Stimulated activated memory B cell treated with anti-CD40 and anti-IgM and Interleukin-4, amounts not matched to agents 10 μg/mL and 1 μg/mL and 100 μg/mL, for 72 hours (primary cell): Measurements from ENCODE around the gene ABCC12.
"Not testable (repeated sequence)": the region's sequence is repeated elsewhere in the genome, so short reads cannot be mapped to it uniquely, and the experiment has no call there.

Source experiments
- ATAC-seq: fragments of 150-1000 bp; cut with Tn5 transposase; 2 replicates; pipeline ENCODE4 v1.10.0; 2021
- H3K27ac Mint-ChIP-seq: one replicate; pipeline ENCODE4 v1.8.0; 2022; ENCODE audit warnings: mild to moderate bottlenecking, mixed read lengths
- H3K27me3 Mint-ChIP-seq: one replicate; pipeline ENCODE4 v1.8.0; 2022; ENCODE audit warnings: mixed read lengths
- H3K36me3 Mint-ChIP-seq: one replicate; pipeline ENCODE4 v1.8.0; 2022; ENCODE audit warnings: mixed read lengths
- H3K4me1 Mint-ChIP-seq: one replicate; pipeline ENCODE4 v1.8.0; 2022; ENCODE audit warnings: mixed read lengths
- H3K4me3 Mint-ChIP-seq: one replicate; pipeline ENCODE4 v1.8.0; 2022; ENCODE audit warnings: mild to moderate bottlenecking, moderate library complexity, mixed read lengths
- H3K9me3 Mint-ChIP-seq: one replicate; pipeline ENCODE4 v1.8.0; 2022; ENCODE audit warnings: mixed read lengths

The ABCC12 gene

DNA sequence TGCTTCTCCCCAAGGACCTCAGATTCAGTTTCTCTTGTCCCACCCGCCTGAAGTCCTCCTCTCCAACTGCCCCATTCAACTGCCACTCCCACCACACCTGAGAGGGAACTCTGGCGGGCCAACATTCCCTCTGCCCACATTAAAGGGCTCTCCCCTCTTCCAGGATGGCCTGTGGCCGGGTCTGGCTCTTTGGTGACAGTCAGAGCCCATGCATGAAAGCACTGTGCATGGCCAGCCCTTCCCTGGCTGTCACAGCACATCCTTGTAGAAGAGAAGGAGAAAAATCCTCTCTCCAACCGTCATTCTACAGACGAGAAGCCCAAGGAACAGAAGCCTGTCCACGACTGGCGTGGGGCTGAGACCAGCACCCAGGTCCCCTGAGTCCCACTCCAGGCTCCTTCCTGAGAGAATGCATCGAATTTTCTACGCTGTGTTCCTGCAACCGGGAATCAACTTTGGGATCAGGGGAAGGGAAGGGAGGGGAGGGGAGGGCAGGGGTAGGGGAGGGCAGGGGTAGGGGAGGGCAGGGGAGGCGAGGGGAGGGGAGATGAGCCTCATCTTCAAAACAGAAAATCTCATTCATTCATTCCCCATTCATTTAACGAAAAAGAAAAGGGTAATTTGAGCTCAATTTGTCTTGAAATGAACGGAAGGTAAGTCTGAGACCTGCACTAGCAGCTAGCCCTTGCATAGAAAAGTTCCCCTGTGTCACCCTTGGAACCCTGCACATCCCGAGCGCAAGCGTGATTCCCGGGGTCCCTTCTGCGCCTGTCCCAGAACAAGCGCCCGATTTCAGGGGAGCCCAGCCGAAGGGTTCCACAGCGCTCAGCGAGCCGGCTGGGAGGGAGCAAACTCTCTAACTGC lies at the start of gene ABCC12:
Gene ABCC12 (minus strand): TSS at position 68 of the 864 bp plus-strand sequence. CDS start 9,569 bp downstream, outside the sequence.
- no peak within 1 kb of the TSS for H3K27ac Mint-ChIP-seq
- H3K36me3 Mint-ChIP-seq, result no peaks in the 10 kb centered on the region
- H3K4me3 Mint-ChIP-seq, result no peak within 1 kb of the TSS
- ATAC-seq, result no peak
- H3K9me3 Mint-ChIP-seq, result no peaks in the 10 kb centered on the region
- peaks cover 10% of the 10 kb centered on the region for H3K27me3 Mint-ChIP-seq
- H3K4me1 Mint-ChIP-seq, result peaks cover 24% of the 10 kb centered on the region

DNA sequence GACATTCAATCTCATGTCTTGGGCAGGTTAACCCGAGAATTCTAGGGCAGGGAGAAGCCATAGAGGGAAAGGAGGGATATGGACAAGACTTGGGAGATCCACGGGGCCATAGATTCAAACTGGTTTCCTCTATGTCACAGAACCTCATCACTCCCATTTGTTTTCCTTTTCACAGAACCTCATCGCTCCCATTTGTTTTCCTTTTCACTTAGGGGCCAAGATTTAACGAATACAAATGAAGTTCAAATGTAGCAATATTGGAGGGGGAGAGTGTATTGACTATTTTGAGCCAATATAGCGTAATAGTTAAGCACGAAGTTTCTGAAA lies 49.0 kb upstream of the ABCC12 start:
- Mint-ChIP-seq H3K36me3 (no peaks in the 10 kb centered on the region), H3K4me3 (no peak overlapping the region), H3K27me3 (peaks cover 37% of the 10 kb centered on the region), H3K4me1 (no peaks in the 10 kb centered on the region), H3K9me3 (no peaks in the 10 kb centered on the region), H3K27ac (no peak overlapping the region)
- no peak for ATAC-seq

DNA sequence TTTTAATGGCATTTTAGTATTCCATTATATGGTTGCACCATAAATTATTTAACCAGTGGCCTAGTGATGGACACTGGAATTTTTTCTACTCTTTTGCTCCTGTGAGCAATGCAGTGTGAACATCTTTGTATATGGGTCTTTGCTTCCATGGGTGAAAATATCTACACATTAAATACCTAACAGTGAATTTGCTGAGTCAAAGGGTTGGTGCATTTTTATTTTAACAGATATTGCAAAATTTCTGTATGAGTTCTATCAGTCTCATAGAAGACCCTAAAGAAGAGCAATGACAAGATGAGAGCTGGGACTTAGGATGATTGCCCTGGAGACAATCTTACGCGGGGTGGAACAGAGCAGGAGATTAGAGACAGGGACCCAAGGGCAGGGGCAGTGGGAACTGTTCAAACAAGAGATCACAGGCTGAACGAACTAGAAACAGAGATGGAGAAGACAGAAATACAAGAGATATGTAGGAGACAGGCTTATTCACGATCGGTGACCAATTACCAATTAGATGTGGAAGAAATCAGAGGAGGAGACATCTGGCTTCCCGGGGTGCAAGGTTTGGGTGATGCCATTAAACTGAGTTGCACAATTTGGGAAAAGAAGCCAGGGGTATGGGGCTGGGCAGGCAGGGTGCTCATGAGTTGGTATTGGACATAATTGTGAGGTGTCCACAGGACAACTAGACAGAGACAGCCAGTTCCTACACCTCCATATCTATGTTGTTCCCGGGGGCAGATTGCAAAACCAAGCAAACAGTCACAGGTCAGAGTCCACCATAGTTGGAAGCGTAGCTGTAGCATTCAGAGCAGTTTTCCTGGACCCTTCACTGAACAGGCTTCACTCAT lies 48.4 kb upstream of the ABCC12 start:
- Mint-ChIP-seq H3K9me3 (no peaks in the 10 kb centered on the region), H3K4me3 (no peak overlapping the region), H3K27ac (no peak overlapping the region), H3K36me3 (no peaks in the 10 kb centered on the region), H3K4me1 (no peaks in the 10 kb centered on the region), H3K27me3 (peaks cover 37% of the 10 kb centered on the region)
- no peak for ATAC-seq

DNA sequence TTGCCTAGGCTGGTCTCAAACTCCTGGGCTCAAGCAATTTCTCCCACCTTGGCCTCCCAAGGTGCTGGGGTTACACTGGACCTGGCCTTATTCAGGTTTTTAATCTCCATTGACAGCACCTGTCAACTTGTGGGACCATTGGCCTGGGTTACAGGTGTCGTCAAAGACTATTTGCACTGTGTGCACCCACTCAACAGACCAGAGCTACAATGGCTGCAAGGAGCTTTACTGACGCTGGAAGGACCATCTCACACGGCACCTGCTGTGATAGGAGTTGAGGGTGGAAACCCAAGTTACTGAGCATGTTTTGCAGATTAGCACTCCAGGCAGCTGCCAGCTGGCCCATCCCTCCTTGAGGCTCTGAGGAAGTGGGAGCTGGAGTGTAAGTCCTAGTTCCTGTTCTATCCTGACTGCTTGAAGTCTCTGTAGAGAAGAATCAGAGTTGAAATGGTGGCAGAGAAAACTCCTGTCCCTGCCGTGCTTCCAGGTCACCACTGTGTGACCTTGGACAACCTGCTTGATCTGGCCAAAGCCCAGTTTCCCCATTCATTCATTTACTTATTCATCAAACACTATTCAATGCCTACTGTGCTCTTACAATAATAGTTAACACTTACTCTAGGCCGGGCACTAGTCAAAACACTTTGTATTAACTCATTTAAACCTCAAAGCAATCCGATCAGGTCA lies 45.9 kb upstream of the ABCC12 start:
- ATAC-seq, result no peak

DNA sequence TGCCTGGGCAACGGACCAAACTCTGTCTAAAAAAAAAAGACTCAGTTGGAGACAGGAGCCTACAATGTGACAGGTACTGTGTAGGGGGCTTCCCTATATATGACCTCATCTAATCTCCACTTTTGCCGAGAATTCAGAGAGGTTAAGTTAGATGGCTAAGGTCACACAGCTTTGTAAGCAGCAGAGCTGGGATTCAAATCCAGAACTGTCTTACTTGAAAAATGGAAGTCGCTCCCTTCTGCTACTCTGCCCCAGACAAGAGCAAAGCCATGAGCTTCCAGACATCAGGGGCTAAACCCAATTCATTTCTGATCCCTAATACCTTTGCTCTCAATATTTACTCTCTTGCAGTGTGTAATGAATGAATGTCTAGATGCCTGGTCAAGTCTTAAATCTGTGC lies 41.5 kb upstream of the ABCC12 start:
- peaks cover 9% of the 10 kb centered on the region for H3K27me3 Mint-ChIP-seq
- no peak overlapping the region for H3K27ac Mint-ChIP-seq
- H3K36me3 Mint-ChIP-seq, result no peaks in the 10 kb centered on the region
- no peaks in the 10 kb centered on the region for H3K4me1 Mint-ChIP-seq
- H3K4me3 Mint-ChIP-seq, result no peak overlapping the region
- no peak for ATAC-seq
- H3K9me3 Mint-ChIP-seq, result no peaks in the 10 kb centered on the region

More for the DNA sequence above, 45.9 kb upstream of the ABCC12 start:
- Mint-ChIP-seq H3K4me3 (no peak overlapping the region), H3K9me3 (no peaks in the 10 kb centered on the region), H3K27ac (no peak overlapping the region), H3K36me3 (no peaks in the 10 kb centered on the region), H3K4me1 (no peaks in the 10 kb centered on the region), H3K27me3 (peaks cover 22% of the 10 kb centered on the region)

DNA sequence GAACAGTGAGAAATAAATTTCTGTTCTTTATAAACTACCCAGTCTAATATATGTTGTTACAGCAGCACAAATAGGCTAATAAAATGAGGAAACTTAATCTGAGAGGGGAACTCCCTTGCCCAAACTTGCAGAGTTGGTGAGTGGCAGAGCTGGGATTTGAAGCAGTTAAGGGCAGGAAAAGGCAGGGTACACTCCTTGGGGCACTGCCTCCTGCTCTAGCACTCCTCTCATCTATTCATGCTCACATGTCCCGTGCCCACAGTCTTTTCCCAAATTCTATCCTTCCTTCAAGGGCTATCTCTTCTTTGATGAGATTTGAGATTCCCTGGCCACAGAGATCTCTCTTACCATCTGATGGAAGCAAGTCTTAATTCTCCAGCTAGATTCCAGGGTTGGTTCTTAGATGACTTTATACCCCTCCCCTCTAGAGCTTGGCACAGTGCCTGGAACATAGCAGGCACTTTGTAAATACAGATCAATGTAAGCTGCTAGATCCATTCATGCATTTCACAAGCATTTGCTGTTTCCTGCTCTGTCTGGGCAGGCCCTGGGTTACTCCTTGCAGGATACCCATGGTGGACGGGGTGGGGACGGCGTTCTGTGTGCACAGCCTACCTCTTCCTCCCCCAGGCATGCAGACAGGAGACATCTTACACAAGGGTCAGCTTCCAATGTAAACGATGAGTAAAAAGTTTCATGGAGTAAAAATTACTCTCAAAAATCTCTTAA lies 39.2 kb upstream of the ABCC12 start:
- Mint-ChIP-seq H3K27ac (no peak overlapping the region), H3K27me3 (peaks cover 9% of the 10 kb centered on the region), H3K4me1 (no peaks in the 10 kb centered on the region), H3K36me3 (no peaks in the 10 kb centered on the region), H3K9me3 (no peaks in the 10 kb centered on the region), H3K4me3 (no peak overlapping the region)
- ATAC-seq, result no peak

DNA sequence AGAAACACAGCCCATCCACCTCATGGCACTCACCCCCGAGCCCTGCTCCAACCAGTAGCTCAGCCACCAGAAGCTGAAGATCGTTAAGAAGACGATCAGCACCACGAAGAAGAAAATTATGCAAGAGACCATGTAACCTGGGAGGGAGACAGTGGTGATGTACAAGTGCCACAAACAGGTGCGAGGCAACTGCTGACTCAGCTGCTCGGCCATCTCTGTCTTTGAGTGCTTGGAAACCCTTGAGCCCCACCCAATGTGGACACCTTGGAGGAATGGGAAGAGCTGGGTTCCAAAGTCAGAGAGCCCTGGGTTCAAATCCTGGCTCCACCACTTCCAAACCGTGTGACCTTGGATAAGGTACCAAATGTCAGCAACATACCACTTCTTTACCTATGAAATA lies 38.1 kb upstream of the ABCC12 start:
- ATAC-seq, result no peak
- Mint-ChIP-seq H3K27ac (no peak overlapping the region), H3K36me3 (no peaks in the 10 kb centered on the region), H3K4me3 (no peak overlapping the region), H3K27me3 (peaks cover 9% of the 10 kb centered on the region), H3K4me1 (peaks cover 3% of the 10 kb centered on the region), H3K9me3 (no peaks in the 10 kb centered on the region)

DNA sequence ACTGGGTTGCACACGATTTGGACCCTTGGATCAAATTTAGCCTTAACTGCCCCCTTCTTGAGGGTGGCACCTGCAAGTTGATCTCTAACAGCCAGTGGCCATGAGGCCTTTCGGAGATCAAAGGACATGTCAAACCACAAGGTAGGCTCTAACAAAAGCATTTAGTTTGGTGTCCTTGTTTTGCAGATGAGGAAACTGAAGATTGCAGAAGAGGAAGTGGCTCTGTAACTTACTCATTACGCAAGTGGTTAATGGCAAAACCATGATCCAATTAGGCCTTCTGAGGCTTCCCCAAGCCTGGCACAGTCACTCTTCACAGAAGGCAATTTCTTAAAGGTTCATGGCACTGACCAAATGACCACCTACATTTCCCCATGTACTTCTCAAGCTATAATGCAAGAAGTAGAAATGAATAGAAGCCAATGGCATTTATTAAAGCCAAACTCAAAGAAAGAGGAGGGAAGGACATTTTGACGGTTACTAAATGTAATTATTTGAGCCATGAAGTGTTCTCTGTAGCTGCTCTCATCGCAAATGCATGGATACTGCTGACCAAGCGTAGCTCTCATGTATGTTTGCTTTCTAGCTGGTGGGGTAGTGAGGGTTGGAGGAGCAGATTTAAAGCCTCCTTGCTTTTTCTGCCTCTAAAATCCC lies 32.8 kb upstream of the ABCC12 start:
- no peaks in the 10 kb centered on the region for H3K9me3 Mint-ChIP-seq
- no peaks in the 10 kb centered on the region for H3K36me3 Mint-ChIP-seq
- peak; percentile 82 for ATAC-seq
- H3K27ac Mint-ChIP-seq, result peak overlapping the region; percentile 36
- no peaks in the 10 kb centered on the region for H3K27me3 Mint-ChIP-seq
- peaks cover 13% of the 10 kb centered on the region for H3K4me1 Mint-ChIP-seq
- no peak overlapping the region for H3K4me3 Mint-ChIP-seq

DNA sequence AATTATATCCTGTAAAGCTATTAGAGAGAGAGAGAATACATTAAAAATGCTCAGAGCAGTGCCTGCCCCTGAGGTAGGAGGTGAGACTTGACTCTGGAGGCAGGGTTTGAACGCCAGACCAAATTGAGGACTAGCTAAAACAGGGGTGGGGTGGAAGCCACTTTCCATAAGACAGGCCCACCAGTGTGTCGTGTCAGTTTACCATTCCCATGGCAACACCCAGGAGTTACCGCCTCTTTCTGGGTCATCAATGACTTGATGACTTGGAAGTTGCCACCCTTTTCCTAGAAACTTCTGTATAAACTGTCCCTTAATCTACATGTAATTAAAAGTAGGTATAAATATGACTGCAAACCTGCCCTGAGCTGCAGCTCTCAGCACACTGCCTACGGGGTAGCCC lies 32.0 kb upstream of the ABCC12 start:
- no peak overlapping the region for H3K4me3 Mint-ChIP-seq
- no peaks in the 10 kb centered on the region for H3K9me3 Mint-ChIP-seq
- ATAC-seq, result no peak
- no peak overlapping the region for H3K27ac Mint-ChIP-seq
- H3K4me1 Mint-ChIP-seq, result peaks cover 13% of the 10 kb centered on the region
- H3K36me3 Mint-ChIP-seq, result no peaks in the 10 kb centered on the region
- H3K27me3 Mint-ChIP-seq, result no peaks in the 10 kb centered on the region

DNA sequence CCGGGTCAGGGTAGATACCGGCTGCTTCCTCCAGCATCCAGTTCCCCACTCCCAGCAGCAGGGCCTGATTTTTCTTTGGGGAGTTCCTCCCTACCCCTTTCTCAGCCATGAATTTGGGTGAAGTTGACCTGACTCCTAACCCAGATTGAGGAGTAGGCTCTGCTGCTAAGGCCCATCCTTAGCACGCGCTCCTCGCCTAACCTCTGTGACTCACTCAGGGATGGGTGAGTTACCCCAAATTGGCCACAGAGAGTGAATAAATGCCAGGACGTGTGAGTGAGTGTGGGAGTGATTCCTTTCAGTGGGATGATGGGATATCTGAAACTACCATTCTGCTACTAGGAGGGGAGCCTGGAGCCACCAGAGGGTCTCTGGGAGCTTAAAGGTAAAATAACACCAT lies 28.9 kb upstream of the ABCC12 start:
- H3K27me3 Mint-ChIP-seq, result peaks cover under 1% of the 10 kb centered on the region
- peaks cover 13% of the 10 kb centered on the region for H3K4me1 Mint-ChIP-seq
- H3K27ac Mint-ChIP-seq, result no peak overlapping the region
- H3K4me3 Mint-ChIP-seq, result no peak overlapping the region
- no peaks in the 10 kb centered on the region for H3K9me3 Mint-ChIP-seq
- ATAC-seq, result no peak
- no peaks in the 10 kb centered on the region for H3K36me3 Mint-ChIP-seq

DNA sequence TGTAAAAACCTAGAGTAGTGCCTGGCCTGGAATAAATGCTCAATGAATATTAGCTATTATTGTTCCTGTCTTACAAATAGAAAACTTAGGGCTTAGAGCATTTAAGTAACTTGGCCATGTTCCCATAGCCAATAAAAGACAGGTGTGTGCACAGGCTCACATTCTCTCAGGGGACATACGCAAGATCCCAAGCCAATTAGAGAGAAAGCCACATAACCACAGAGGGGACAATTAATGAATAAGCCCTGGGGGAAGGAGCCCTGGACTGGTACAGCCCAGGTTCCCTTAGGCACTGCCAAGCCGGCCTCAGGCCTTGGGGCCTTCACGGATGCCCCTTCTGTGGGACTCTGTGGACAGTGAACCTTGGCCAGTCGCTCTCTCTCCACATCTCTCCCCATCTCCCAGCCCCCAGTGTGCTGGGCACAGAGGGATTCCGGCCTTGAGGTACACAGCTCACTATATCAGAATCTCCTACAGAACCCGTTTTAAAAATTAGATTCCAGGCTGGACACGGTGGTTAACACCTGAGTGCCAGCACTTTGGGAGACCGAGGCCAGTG lies 27.3 kb upstream of the ABCC12 start:
- H3K9me3 Mint-ChIP-seq, result no peaks in the 10 kb centered on the region
- H3K27ac Mint-ChIP-seq, result no peak overlapping the region
- no peak for ATAC-seq
- no peaks in the 10 kb centered on the region for H3K36me3 Mint-ChIP-seq
- peaks cover 10% of the 10 kb centered on the region for H3K27me3 Mint-ChIP-seq
- peaks cover 2% of the 10 kb centered on the region for H3K4me1 Mint-ChIP-seq
- no peak overlapping the region for H3K4me3 Mint-ChIP-seq

DNA sequence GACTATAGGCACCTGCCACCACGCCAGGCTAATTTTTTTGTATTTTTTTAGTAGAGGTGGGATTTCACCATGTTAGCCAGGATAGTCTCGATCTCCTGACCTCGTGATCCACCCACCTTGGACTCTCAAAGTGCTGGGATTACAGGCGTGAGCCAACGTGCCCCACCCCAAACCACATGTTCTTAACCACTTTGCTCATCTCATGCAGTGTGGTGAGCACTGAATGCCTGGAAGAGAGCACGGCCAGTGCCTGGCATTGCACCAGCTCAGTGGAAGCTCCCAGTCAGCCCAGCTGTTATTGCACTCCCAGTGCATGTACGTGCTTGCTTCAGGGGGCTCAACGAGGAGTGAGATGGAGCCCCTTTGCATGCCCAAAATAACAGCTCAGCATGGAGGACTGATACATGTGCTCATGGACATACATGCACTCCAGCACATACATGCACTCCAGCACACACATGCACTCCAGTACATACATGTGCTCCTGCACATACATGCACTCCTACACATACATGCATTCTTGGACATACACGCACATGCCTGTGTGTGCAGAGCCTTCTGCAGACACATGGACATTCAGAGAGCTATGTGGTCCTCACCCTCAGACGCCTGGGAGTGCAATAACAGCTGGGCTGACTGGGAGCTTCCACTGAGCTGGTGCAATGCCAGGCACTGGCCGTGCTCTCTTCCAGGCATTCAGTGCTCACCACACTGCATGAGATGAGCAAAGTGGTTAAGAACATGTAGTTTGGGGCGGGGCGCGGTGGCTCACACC lies 26.1 kb upstream of the ABCC12 start:
- ATAC-seq, H3K9me3 Mint-ChIP-seq, H3K4me3 Mint-ChIP-seq, H3K36me3 Mint-ChIP-seq, H3K4me1 Mint-ChIP-seq, H3K27ac Mint-ChIP-seq: not testable (repeated sequence)
- H3K27me3 Mint-ChIP-seq, result peaks cover 15% of the 10 kb centered on the region

DNA sequence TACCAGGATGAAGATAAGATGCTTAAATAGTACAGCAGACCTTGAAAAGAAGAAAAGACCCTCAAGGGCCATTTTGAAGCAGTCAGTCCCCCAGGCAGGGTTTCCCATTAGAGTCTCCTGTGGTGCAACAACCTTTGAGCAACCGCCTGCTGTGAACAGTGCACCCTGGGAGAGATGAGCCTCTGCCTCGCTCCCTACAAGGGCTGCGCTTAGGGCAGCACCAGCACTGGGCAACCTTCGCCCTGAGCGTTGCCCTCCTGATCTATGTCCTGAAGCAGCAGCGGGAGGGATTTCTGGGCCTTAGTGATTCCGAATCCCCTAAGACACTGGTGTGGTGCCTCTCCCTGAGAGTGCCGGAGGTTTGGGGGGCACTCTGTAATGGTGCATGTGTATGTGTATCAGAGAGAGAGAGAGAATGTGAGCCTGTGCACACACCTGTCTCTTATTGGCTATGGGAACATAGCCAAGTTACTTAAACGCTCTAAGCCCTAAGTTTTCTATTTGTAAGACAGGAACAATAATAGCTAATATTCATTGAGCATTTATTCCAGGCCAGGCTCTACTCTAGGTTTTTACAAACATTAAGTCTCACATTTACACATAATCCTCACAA lies 25.2 kb upstream of the ABCC12 start:
- peaks cover 24% of the 10 kb centered on the region for H3K27me3 Mint-ChIP-seq
- no peak overlapping the region for H3K27ac Mint-ChIP-seq
- H3K36me3 Mint-ChIP-seq, result no peaks in the 10 kb centered on the region
- no peaks in the 10 kb centered on the region for H3K9me3 Mint-ChIP-seq
- no peak for ATAC-seq
- no peaks in the 10 kb centered on the region for H3K4me1 Mint-ChIP-seq
- H3K4me3 Mint-ChIP-seq, result no peak overlapping the region
